Keratinocyte (primary cell): ENCODE data around the gene ADGRL3. TPM values are rescaled to one million over a fixed set of nuclear protein-coding genes. Genes with fewer than 3 reads are reported as not detected.

ENCODE experiments used
- DNase-seq: peaks from one replicate; pipeline ENCODE4 v3.0.0-alpha.2; 2011; ENCODE audit warnings: low read depth, missing footprints, low spot score
- FAIRE-seq: peaks from 2 replicates; lab custom pipeline; 2011; peaks lifted over from hg19 to GRCh38; lab: Jason Lieb, UNC
- H2AFZ ChIP-seq: 2 replicates; pipeline ENCODE4 v1.6.0; 2012; ENCODE audit warnings: low read length, control low read depth, inconsistent platforms; ENCODE audit not compliant: control insufficient read depth
- H3K27ac ChIP-seq: 2 replicates; pipeline ENCODE4 v1.5.1; 2011; ENCODE audit warnings: low read length; ENCODE audit not compliant: control insufficient read depth, insufficient read depth
- H3K27me3 ChIP-seq: 3 replicates; pipeline ENCODE4 v1.6.0; 2011; ENCODE audit warnings: low read length; ENCODE audit not compliant: control insufficient read depth, insufficient read depth; ENCODE audit errors: extremely low read depth
- H3K36me3 ChIP-seq, 2 experiments: 2 replicates in 1 of 2; 3 replicates in 1 of 2; pipeline ENCODE4 v1.5.1; 2011; ENCODE audit warnings: low read length in 2 of 2, mild to moderate bottlenecking in 1 of 2; ENCODE audit not compliant: control insufficient read depth in 2 of 2, insufficient read depth in 2 of 2; ENCODE audit errors: extremely low read depth in 1 of 2
- H3K4me1 ChIP-seq: 3 replicates; pipeline ENCODE4 v1.5.1; 2011; ENCODE audit warnings: low read length; ENCODE audit not compliant: control insufficient read depth, insufficient read depth; ENCODE audit errors: extremely low read depth
- H3K4me2 ChIP-seq: 3 replicates; pipeline ENCODE4 v1.6.0; 2011; ENCODE audit warnings: low read depth, low read length; ENCODE audit not compliant: control insufficient read depth, insufficient read depth; ENCODE audit errors: extremely low read depth
- H3K4me3 ChIP-seq, 3 experiments: fragments of 200-600 bp in 1 of 3; sonication (generic) in 1 of 3; 2 replicates in 2 of 3; 3 replicates in 1 of 3; pipeline ENCODE4 v1.5.1; 2011 to 2016; ENCODE audit warnings: low read length in 3 of 3, mild to moderate bottlenecking in 3 of 3, control low read depth in 2 of 3, inconsistent platforms in 1 of 3, low read depth in 1 of 3, mixed read lengths in 1 of 3, mixed run types in 1 of 3, moderate library complexity in 1 of 3; ENCODE audit not compliant: control insufficient read depth in 2 of 3, insufficient read depth in 2 of 3; ENCODE audit errors: extremely low read depth in 1 of 3
- H3K79me2 ChIP-seq: 2 replicates; pipeline ENCODE4 v1.6.0; 2012; ENCODE audit warnings: low read length; ENCODE audit not compliant: control insufficient read depth, insufficient read depth
- H3K9ac ChIP-seq: 3 replicates; pipeline ENCODE4 v1.6.0; 2011; ENCODE audit warnings: low read length; ENCODE audit not compliant: control insufficient read depth, insufficient read depth; ENCODE audit errors: extremely low read depth
- H3K9me1 ChIP-seq: 3 replicates; pipeline ENCODE4 v1.6.0; 2011; ENCODE audit warnings: low read length; ENCODE audit not compliant: control insufficient read depth, insufficient read depth; ENCODE audit errors: extremely low read depth
- H3K9me3 ChIP-seq: 2 replicates; pipeline ENCODE4 v1.5.1; 2012; ENCODE audit warnings: low read depth, low read length; ENCODE audit not compliant: control insufficient read depth
- H4K20me1 ChIP-seq: 3 replicates; pipeline ENCODE4 v1.6.0; 2011; ENCODE audit warnings: low read length; ENCODE audit not compliant: control insufficient read depth, insufficient read depth; ENCODE audit errors: extremely low read depth
- EZH2 ChIP-seq: IDR thresholded peaks from one replicate; pipeline ENCODE4 v1.6.1; 2012; ENCODE audit warnings: inconsistent platforms, mild to moderate bottlenecking, low read length, moderate library complexity
- dilution Hi-C: fragments of 300-500 bp; cut with MboI; formaldehyde crosslinking; loops from one replicate; pipeline ENCODE4 v1.7.0; 2020; ENCODE audit warnings: low sequenced_read_pairs; ENCODE audit not compliant: extremely low pct_ligation_motif_present
- polyA plus RNA-seq, 5 experiments: library from polyadenylated mRNA; depleted of rRNA in 3 of 5; stranded (reverse) in 3 of 5; stranded (forward) in 1 of 5; unstranded in 1 of 5; fragments of >200 nt; gene quantifications; 1 replicate in 1 of 5; 2 replicates in 3 of 5; 3 replicates in 1 of 5; pipeline versions ENCODE4 v1.2.1 to v1.2.3, GENCODE V29; 2011 to 2012; ENCODE audit warnings: missing spikeins in 2 of 5, low read depth in 1 of 5, low replicate concordance in 1 of 5
- TF ChIP-seq, protein P1 (sequence below), 3 experiments: IDR thresholded peaks in 1 of 3; conservative IDR thresholded peaks in 1 of 3; optimal IDR thresholded peaks in 1 of 3; 2 replicates in 2 of 3; 3 replicates in 1 of 3; pipeline versions ENCODE3 to v1.5.1; 2011; ENCODE audit warnings: low read length in 3 of 3, mild to moderate bottlenecking in 3 of 3, moderate library complexity in 2 of 3, control low read depth in 1 of 3, inconsistent platforms in 1 of 3; ENCODE audit not compliant: insufficient read depth in 2 of 3; ENCODE audit errors: extremely low read depth in 1 of 3

Gene ADGRL3
- polyA plus RNA-seq, 1 donor (not counting 4 experiments of a cell fraction or from before 2014, with no cell fraction given) = 0.18 TPM

GRCh38 chr4:61750810-61751209 lies 550.7 kb downstream of the ADGRL3 start:
- Histone ChIP-seq H3K4me1 (no peaks in the 10 kb centered on the region), H3K27ac (no peak overlapping the region), H3K9me1 (no peaks in the 10 kb centered on the region), H3K79me2 (no peaks in the 10 kb centered on the region), H3K4me2 (no peak overlapping the region), H3K36me3 (no peaks in the 10 kb centered on the region), H3K27me3 (no peaks in the 10 kb centered on the region), H3K4me3 (no peak overlapping the region), H3K9me3 (no peaks in the 10 kb centered on the region), H3K9ac (no peak overlapping the region), H4K20me1 (no peaks in the 10 kb centered on the region), H2AFZ (no peak overlapping the region)
- no peak for DNase-seq
- dilution Hi-C loops = no loop called here
- no peak for TF ChIP-seq EZH2
- TF ChIP-seq, protein P1, sequence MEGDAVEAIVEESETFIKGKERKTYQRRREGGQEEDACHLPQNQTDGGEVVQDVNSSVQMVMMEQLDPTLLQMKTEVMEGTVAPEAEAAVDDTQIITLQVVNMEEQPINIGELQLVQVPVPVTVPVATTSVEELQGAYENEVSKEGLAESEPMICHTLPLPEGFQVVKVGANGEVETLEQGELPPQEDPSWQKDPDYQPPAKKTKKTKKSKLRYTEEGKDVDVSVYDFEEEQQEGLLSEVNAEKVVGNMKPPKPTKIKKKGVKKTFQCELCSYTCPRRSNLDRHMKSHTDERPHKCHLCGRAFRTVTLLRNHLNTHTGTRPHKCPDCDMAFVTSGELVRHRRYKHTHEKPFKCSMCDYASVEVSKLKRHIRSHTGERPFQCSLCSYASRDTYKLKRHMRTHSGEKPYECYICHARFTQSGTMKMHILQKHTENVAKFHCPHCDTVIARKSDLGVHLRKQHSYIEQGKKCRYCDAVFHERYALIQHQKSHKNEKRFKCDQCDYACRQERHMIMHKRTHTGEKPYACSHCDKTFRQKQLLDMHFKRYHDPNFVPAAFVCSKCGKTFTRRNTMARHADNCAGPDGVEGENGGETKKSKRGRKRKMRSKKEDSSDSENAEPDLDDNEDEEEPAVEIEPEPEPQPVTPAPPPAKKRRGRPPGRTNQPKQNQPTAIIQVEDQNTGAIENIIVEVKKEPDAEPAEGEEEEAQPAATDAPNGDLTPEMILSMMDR (optimal IDR thresholded peaks at IDR 0.05 in 1 of 3, IDR thresholded peaks at IDR 0.05 in 1 of 3, conservative IDR thresholded peaks at IDR 0.05 in 1 of 3; ENCODE audit: extremely low read depth in 1 of 3, insufficient read depth in 2 of 3, low read length in 3 of 3) = no peak
- no peak for FAIRE-seq

- dilution Hi-C loops = no loop called here
- Histone ChIP-seq H3K27me3 (no peaks in the 10 kb centered on the region), H3K4me1 (no peaks in the 10 kb centered on the region), H3K9ac (no peak overlapping the region), H4K20me1 (no peaks in the 10 kb centered on the region), H3K9me3 (no peaks in the 10 kb centered on the region), H3K36me3 (no peaks in the 10 kb centered on the region), H3K27ac (no peak overlapping the region), H2AFZ (no peak overlapping the region), H3K4me2 (no peak overlapping the region), H3K4me3 (no peak overlapping the region), H3K79me2 (no peaks in the 10 kb centered on the region), H3K9me1 (no peaks in the 10 kb centered on the region)
- TF ChIP-seq, protein P1 (optimal IDR thresholded peaks at IDR 0.05 in 1 of 3, IDR thresholded peaks at IDR 0.05 in 1 of 3, conservative IDR thresholded peaks at IDR 0.05 in 1 of 3; ENCODE audit: extremely low read depth in 1 of 3, insufficient read depth in 2 of 3, low read length in 3 of 3) = no peak
- TF ChIP-seq EZH2 = no peak
- DNase-seq (no peak), FAIRE-seq (no peak)
These were observed 552.5 kb downstream of the ADGRL3 start for GRCh38 chr4:61752617-61753016.
